Astrocyte (in vitro differentiated cells and primary cell): ENCODE results near the gene NADK.

ENCODE experiments used
- EZH2 ChIP-seq: IDR thresholded peaks from 2 replicates; pipeline ENCODE4 v1.6.1; 2012; ENCODE audit warnings: mild to moderate bottlenecking, low read length, inconsistent platforms; ENCODE audit not compliant: insufficient read depth
- TF ChIP-seq, protein P1 (sequence below): IDR thresholded peaks from 2 replicates; pipeline ENCODE4 v1.5.1; 2011; ENCODE audit warnings: low read depth, mild to moderate bottlenecking, inconsistent platforms, low read length, moderate library complexity; ENCODE audit not compliant: insufficient read depth

DNA sequence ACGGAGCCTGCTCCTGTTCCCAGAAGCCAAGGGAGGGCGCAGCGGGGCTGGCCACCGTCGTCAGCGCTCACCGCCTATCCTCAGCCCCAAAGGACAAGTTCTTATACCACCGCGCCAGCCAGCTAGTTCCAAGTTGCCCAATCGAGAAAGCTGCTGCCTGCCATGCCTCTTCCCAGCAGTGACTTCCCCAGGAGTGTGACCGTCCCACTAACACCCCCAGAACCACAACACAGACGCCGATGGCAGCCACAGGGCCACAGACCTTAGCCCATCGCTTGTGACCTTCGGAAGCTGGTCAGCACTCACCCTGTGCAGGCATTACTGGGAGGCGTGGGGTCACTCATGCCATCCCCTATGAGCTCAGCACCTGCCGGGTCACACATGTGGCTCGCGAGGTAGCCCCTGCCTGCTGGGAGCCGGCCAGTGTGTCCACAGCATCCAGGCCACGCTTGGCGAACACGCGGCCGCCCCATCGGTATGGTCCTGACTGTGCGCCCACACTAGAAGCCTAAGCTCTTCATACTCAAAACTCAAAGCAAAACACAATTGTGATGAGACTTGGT lies 20.1 kb downstream of the NADK start:
- TF ChIP-seq, protein P1, sequence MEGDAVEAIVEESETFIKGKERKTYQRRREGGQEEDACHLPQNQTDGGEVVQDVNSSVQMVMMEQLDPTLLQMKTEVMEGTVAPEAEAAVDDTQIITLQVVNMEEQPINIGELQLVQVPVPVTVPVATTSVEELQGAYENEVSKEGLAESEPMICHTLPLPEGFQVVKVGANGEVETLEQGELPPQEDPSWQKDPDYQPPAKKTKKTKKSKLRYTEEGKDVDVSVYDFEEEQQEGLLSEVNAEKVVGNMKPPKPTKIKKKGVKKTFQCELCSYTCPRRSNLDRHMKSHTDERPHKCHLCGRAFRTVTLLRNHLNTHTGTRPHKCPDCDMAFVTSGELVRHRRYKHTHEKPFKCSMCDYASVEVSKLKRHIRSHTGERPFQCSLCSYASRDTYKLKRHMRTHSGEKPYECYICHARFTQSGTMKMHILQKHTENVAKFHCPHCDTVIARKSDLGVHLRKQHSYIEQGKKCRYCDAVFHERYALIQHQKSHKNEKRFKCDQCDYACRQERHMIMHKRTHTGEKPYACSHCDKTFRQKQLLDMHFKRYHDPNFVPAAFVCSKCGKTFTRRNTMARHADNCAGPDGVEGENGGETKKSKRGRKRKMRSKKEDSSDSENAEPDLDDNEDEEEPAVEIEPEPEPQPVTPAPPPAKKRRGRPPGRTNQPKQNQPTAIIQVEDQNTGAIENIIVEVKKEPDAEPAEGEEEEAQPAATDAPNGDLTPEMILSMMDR: no peak
- TF ChIP-seq EZH2: no peak
